HG03280 (cell line): Measurements from ENCODE around the gene SETMAR.
A peak's percentile ranks its signal among the peaks of the same experiment; 100 is the strongest.
"Not testable (repeated sequence)": the region's sequence is repeated elsewhere in the genome, so short reads cannot be mapped to it uniquely, and the experiment has no call there.

Source experiments
- ATAC-seq: cut with Tn5 transposase; IDR thresholded peaks from one replicate; pipeline ENCODE4 v1.9.1; 2021; ENCODE audit warnings: mild to moderate bottlenecking, moderate library complexity; ENCODE audit not compliant: unreplicated experiment

The SETMAR gene

DNA sequence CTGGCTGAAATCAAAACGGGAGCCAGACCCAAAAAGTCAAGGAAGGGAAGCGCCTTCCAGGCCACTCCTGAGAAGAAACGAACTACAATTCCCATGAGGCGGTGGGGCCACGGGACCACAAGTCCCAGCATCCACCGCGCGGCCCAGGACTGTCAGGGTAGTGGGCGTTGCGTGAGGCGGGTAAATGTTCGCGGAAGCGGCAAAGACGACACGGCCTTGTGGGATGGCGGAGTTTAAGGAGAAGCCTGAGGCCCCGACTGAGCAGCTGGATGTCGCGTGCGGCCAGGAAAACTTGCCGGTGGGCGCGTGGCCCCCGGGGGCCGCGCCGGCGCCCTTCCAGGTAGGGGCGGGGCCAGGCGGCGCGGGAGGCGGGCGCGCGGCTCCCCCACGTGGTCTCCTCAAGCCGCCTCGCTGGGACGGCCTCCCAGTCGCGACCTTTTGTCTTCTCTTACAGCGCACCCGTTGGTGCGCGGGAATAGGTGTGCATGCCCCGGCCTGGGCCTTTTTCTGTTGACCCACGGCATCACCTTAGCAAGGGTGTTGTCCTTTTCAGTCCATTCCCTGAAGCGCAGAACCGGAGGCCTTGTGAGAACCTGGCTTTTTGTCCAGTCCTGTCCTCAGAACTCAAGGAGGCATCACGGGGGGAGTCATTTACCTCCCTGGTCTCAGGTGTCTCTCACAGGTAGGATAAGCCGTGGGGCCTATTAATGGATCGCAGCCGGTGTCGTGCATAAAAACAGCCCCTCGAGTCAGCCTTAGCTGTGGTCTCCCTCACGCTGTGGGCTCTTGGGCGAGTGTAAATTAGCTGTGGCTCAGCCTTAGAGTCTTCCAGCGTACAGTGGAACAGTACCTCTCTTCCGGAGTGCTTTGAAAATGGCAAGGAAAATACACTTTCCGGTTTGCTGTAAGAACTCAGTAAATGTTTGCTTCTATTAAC is at the start of gene SETMAR:
Gene SETMAR, plus strand, starts transcription at position 183 of the 937 bp plus-strand sequence. Its CDS starts 2 bp downstream, at position 185.
- ATAC-seq: peak; percentile 99

DNA sequence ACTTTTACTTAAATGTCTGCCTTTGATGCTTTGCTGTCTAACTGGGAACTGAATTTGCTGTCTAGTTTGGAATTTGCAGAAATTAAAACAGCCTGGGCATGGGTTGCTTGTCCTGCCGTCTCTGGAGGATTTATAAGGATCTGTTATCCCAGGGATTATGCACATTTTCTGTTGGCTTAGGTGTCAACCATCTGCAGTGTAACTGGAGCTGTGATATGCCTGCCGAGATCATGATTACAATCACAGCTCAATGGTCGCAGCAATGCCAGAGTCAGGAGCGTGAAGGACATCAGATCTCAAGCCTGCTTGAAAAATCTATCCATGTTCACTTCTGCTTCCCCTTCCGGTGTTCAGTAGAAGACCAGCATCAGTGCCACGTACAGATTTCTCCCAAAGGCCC is 41.8 kb upstream of the SETMAR start:
- ATAC-seq: no peak

DNA sequence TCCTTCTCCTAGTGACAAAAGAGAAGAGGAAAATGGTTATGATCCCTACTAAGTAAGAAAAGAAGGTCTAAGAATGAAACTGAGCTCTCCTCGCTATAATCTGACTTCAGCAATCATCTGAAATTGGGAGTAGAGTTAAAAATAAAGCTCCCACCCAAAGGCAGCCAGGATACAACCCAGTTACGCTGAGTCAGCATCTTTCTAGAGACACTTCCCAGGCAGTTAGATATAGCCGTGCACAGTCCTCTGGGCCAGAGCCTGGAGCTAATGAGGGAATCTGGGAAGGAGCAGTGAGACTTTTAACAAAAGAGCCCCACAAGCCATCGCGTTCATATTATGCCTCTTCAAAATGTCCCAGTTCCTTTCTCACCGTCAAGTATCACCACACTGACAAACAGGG is 39.1 kb upstream of the SETMAR start:
- no peak for ATAC-seq

DNA sequence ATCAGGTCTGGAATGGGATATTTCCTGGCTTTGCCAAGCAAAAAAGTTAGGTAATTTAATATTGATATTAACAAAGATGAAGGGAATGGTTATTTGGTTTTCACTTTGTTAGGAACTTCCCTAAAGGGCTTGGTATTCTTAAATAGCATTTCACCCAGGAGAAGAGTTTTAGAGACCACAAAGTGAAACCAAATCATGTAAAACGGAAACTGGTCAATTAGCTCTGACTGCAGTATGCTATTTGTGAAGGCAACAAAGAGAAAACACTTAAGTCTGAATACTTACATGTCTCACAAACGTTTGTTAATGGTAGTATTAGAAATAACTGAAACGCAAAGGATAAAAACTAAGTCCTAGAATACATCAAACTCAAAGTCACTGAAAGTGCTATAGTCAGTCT is 32.4 kb upstream of the SETMAR start:
- peak; percentile 59 for ATAC-seq

DNA sequence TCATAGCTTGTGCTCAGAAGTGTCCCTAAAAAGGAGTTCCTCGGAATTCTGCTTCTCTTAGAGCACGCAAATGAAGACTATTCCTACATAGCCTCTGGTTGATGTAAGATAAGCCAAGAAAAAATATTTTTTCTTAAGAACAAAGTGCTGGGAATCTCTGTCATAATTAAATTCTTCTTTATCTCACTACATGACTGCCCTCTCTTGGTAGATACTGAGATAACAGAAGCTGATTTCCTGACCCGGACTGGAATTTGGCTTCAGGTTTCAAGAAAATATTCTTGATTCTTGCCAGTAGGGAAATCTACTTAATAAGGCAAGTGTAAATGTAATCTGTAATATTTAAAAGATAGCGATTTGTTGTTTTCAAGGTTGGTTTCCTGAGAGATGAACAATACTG is 31.3 kb upstream of the SETMAR start:
- no peak for ATAC-seq

DNA sequence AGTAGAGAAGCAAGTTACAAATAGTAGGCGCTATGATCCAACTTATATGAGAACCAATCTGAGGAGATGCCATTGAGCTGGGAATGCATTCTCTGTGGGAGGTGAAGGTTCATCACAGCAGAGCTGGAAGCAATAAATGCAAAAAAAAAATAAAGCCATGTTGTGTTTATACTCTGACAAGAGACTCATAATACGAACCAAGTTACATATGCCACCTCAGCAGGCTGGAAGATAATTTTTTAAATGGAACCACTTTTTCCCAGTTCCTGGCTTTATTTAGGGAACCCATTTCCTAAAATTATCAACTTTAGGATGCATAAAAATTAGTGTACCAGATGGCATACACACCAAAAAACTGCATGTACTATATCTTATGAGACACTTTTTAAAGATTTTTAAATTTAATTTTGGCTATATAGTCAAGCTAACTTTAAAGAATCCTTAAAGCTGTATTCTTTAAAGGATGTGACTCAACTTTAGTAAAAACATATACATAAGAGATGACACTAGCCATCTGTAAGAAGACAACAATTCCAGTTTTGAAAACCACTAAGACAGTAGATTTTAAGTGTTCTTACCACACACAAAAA is 23.6 kb upstream of the SETMAR start:
- no peak for ATAC-seq

DNA sequence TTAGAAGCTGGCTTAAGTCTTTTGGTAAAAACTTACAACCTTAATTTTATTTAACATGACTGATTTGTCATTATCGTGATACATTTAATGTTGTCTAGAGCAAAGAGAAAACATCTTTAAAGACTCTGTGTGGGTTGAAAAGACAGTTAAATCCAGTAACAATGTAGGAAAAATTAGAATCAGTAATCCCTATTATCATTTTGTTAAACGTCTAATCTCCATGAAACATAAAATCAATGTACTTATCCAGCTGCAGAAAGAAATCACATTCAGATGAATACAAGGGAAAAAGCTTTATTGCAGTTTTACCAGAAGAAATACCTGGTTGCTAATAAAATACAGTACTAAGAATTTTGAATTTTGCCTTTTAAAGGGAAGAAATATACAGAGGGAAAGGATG is 21.2 kb upstream of the SETMAR start:
- no peak for ATAC-seq

DNA sequence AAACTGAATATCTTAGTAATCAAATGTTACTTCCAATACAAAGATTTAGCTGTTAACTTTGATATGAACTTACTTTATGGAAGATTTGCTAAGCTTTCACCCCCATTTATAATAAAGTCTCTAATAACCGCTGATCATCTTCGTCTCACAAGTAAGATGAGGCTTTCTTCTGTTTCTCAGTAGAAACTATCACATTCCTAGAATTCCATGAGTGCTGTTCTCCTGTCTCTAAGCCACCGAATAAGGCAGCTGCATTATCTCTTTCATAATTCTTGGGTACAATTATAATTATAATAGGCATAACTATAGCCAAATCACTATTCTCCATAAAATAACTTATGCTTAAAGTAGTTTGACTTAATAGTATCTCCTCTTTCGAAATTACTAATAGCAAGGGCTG is 18.3 kb upstream of the SETMAR start:
- no peak for ATAC-seq

DNA sequence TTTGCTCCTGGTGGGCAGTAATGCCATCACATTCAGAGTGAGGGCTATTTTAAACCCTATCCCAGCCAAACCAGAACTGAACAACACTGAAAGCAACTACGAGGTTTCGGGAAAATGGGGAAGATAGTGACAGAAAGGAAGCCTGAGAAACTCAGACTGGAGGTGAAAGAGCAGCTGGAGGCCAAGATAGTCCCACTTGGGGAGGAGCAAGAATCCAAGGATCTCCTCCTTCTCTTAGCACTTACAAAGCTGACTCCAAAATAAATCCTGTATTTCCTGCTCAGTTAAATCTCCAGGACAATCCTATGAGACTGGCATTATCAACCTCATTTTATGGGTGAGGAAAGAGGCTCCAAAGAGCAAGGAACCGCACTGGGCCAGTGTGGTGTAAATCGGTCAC is 14.1 kb upstream of the SETMAR start:
- ATAC-seq: no peak

DNA sequence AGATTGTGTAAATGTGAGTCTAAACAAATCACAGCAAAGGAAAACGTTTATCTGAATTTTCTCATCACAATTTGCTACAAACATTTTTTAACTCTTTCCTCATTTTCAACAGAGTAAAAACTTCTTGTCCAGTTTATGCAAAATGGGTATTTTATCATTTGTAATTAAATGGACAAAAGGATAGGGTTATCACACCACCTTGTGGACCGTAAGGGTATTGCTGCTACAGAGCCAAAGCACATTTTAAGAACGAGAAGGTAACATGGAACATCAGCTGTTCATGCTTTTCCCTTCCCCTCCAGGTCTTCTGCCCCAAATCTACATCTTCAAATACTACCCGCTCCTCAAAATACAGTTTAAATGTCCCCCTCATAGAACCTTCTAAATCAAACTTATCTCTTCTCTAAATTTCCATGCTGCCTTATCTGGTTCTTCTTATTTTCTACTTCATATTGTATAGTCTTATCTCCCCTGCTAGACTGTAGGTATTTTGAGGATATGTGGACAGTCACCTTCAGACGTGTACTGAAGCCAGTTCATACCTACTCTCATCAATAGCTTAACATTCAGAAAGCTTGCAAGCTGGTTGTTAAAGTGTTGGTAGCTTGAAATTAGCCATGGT is 12.8 kb upstream of the SETMAR start:
- peak; percentile 60 for ATAC-seq

DNA sequence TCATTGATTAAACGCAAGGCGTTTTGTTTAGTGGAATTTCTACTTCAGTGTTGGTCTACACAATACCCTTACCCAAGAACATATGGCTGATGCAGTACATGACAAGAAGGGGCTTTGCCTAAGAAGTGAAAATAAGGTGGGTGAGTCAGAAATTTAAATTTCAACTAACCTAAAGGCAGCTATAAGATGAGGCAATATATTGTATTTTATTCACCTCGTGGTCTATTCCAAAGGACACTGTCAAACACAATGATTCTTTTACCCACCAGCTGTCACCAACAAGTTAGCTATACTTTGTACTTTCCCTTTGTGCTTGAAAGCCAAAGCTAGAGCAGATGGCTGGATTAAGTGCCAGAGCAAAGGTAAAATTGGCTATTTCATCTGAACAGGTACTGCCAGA is 10.9 kb upstream of the SETMAR start:
- ATAC-seq: no peak

DNA sequence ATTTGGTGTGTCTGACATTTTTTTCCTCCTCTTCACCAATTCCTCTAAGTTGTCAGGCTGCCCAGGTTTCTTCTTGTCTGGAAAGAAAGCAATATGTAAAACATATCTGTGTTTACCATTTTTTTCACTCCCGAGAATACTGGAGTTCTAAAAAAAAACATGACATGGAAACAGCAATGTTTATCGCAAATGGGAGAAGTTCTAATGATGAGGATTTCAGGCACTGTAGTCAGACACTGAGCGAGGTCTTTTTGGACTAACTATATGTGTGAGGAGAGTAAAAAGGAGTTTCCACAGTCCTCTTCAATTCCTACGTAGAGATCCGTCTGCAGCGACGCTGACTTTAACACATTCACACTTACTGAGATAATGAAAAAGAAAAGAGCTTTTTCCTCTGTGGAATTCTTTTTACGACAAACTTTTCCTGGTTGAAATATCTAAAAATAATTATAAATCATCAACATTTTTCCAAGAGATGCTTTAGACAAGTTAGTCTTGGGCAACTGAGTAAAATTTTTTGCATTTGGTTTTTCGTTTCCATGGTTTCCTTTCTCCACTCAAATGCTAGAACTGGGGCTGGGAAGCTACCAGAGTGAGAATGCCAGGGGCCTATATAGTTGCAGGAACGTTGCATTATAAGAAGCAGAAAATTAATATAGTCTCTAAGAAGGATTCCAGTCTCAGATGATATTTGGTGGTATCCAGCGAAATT is 8.4 kb upstream of the SETMAR start:
- no peak for ATAC-seq

DNA sequence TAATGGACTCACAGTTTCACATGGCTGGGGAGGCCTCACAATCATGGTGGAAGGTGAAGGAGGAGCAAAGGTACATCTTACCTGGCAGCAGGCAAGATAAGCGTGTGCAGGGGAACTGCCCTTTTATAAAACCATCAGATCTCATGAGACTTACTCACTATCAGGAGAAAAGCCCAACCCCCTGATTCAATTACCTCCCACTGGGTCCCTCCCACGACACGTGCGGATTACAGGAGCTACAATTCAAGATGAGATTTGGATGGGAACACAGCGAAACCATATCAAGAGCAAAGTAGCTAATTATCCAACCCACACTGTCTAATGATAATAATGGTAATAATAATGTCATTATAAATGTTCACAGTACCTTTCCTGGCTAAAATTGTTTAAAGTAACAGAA is 6.7 kb upstream of the SETMAR start:
- ATAC-seq: not testable (repeated sequence)

DNA sequence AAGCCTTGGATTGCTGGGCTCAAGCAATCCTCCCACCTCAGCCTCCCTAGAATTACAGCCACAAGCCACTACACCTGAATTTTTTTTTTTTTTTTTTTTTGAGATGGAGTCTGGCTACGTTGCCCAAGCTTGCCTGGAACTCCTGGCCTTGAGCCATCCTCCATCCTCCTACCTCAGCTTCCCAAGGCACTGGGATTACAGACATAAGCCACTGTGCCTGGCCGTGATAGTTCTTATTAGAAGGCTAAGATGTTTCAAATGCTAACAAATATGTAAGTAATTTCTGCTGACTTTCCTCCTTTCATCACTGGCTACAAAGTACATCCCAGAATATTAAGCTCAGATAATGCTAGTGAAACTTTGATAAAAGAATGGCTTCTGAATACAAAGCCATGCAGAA is 5.7 kb upstream of the SETMAR start:
- no peak for ATAC-seq

DNA sequence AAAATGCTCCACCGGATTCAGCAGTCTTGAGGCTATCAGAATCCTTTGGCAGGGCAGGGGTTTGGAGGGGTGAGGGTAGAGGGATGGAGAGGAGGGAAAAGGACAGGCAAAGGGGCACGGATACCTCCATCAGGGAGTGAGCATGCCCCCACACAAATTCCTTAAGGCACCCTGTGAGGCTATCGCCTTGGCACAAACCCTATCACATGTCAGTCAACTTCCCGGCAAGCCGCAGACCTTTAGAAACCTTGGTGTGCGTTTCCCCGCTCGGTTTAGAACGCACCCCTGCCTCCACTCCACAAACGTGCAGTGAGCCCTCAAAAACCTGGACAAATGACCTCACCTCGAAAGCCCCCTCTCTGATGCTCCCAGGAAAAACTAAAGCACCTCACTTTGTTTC is 422 bp upstream of the SETMAR start:
- ATAC-seq: no peak

DNA sequence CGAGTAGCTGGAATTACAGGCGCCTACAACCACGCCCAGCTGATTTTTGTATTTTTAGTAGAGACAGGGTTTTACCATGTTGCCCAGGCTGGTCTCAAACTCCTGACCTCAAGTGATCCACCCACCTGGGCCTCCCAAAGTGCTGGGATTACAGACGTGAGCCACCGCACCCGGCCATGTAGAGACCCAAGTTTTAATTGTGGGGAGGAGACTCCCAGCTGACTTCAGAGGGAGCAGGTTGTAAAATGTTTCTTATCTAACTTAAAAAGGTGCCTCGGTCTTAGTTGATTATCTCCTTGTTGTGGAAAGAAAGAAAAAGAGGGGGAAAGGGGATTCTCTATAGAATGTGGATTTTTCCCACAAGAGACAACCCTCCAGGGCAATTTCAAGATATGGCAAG is 2.0 kb downstream of the SETMAR start:
- ATAC-seq: not testable (repeated sequence)

DNA sequence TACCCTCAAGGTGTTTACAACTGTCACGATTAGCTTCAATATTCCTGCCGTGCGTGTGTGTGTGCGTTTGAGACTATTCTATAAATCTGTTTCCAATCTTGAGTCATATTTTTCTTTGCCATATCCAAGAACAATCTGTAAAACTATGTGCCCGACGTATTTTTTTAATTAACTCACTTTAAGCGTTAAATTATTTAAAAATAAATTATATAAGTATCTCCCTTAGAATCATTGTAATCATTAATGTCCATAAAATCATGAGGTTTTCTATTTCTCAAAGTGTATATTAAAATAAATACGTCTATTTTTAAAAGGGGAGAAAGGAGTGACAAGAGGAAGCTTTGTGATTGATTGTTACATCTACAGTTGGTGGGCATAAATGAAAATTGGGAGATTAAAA is 2.9 kb downstream of the SETMAR start:
- no peak for ATAC-seq

DNA sequence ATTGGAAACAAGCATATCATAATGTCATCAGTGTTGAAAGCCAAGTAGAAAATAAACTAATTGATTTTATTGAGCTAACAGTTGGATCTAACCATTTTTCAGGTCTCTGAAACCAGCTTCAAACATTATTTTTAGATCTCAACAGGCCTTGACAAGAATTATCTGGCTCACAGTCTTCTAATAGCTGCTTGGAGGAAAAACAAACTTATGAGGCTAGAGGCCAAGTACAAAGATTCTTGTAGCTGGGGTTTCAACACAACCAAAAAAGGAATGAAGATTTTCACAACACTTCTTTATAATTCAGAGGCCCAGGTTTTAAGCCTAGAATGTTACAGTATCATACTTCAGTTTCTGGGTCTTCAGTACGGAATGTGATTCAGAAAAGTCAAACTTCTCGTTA is 3.7 kb downstream of the SETMAR start:
- no peak for ATAC-seq

DNA sequence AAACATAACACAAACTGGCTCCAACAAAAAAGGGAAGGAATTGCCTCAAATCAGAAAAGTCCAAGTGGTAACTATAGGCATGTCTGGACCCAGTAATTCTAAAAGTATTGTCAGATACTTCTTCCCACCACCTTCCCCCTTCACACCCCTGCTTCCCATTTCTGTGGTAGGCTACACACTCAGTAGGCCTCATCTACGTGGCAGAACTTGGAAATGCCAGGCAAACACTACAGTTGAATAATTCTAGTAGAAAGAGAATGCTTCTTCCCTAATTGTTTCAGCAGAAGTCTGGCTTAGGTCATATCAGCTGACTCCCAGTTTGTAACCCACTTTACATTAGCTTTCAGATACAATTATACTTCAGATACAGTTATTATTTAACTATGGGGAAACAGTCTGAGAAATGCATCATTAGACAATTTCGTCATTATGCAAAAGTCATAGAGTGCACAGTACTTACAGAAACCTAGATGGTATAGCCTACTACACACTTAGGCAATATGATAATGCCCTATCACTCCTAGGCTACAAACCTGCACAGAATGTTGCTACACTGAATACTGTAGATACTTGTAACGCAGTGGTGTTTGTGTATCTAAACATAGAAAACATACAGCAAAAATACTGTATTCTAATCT is 6.4 kb downstream of the SETMAR start:
- no peak for ATAC-seq

DNA sequence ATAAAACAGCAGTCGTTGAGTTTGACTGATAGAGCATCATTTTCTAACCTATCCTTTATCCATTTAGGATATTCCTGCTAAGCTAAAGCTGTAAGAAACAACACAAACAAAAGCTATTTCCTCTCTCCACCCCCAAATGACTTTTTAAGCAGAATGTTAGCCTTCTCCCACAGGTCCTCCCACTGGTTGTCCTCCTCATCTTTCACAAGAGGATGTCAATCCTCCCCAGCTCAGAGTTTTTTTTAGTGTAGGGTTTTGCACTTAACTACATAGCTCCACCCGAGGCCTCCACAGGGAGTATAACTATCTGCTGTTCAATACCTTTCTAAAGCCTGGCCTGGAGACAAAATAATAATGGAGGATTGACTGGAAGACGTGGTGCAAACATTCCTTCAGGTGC is 7.8 kb downstream of the SETMAR start:
- no peak for ATAC-seq

DNA sequence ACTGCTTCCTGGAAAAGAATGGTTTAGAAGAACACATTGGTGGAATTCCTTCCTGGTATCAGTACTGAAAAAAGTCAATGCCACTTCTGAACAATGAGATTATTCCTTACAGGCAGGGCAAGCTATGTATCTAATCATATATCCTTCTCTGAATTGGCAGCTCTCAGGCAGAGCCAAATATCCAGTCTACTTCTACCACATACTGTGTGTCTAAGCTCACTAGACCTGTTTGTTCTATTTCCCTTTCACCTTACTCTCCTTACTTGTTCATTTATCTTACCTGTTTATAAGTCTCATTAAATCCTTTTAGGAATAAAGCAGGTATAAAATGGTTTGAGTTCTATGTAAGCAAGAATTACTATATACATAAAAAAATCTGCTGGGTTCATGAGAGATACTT is 8.3 kb downstream of the SETMAR start:
- no peak for ATAC-seq
